HepG2 (cell line): ENCODE measurements around the gene TRAF4. TPM values are rescaled to one million over a fixed set of nuclear protein-coding genes. Genes with fewer than 3 reads are reported as not detected.

Experiments used
- AGO2 ChIP-seq: fragments of 200-400 bp; formaldehyde crosslinking; optimal IDR thresholded peaks from 2 replicates; pipeline ENCODE3; 2017; ENCODE audit warnings: mild to moderate bottlenecking, low read depth, low read length, moderate library complexity
- GLI4 ChIP-seq: sonication (generic); formaldehyde crosslinking; IDR thresholded peaks from 2 replicates; pipeline ENCODE4 v1.5.1; 2020; ENCODE audit warnings: missing genetic modification reagents, mild to moderate bottlenecking, moderate library complexity, borderline replicate concordance
- GZF1 ChIP-seq: sonication (generic); formaldehyde crosslinking; IDR thresholded peaks from 2 replicates; pipeline ENCODE4 v1.5.1; 2020; ENCODE audit warnings: mild to moderate bottlenecking, missing genetic modification reagents
- ISL2 ChIP-seq: sonication (generic); formaldehyde crosslinking; IDR thresholded peaks from 2 replicates; pipeline ENCODE4 v1.5.0; 2020; ENCODE audit warnings: missing genetic modification reagents
- JUND ChIP-seq: sonication (generic); formaldehyde crosslinking; IDR thresholded peaks from 2 replicates; pipeline ENCODE4 v1.8.0; 2022; ENCODE audit warnings: mild to moderate bottlenecking, missing genetic modification reagents
- KAT7 ChIP-seq: IDR thresholded peaks from 2 replicates; pipeline ENCODE4 v1.6.1; 2018; ENCODE audit warnings: borderline replicate concordance, missing compliant biosample characterization
- KDM5A ChIP-seq: fragments of 200-600 bp; sonication (generic); IDR thresholded peaks from 2 replicates; pipeline ENCODE4 v1.7.0; 2018; ENCODE audit warnings: antibody characterized with exemption, mild to moderate bottlenecking, low read length, borderline replicate concordance
- NCOA5 ChIP-seq: sonication (generic); formaldehyde crosslinking; IDR thresholded peaks from 2 replicates; pipeline ENCODE4 v1.4.0; 2020; ENCODE audit warnings: missing genetic modification reagents
- NFIC ChIP-seq: IDR thresholded peaks from 2 replicates; pipeline ENCODE4 v1.6.1; 2012; ENCODE audit warnings: mild to moderate bottlenecking, low read length, inconsistent platforms
- PRDM4 ChIP-seq: sonication (generic); formaldehyde crosslinking; IDR thresholded peaks from 2 replicates; pipeline ENCODE4 v1.9.0; 2021; ENCODE audit warnings: missing genetic modification reagents, borderline replicate concordance
- REPIN1 ChIP-seq: sonication (generic); formaldehyde crosslinking; IDR thresholded peaks from 2 replicates; pipeline ENCODE4 v1.8.0; 2022; ENCODE audit warnings: missing genetic modification reagents, low read depth, mild to moderate bottlenecking, borderline replicate concordance
- SNAI1 ChIP-seq: sonication (generic); formaldehyde crosslinking; IDR thresholded peaks from 2 replicates; pipeline ENCODE4 v1.5.0; 2020; ENCODE audit warnings: mild to moderate bottlenecking, missing genetic modification reagents, borderline replicate concordance
- THAP11 ChIP-seq: IDR thresholded peaks from 2 replicates; pipeline ENCODE4 v1.6.1; 2016; ENCODE audit warnings: missing biosample characterization, missing genetic modification reagents
- ZBTB20 ChIP-seq: sonication (generic); formaldehyde crosslinking; IDR thresholded peaks from 2 replicates; pipeline ENCODE4 v1.8.1; 2023; ENCODE audit warnings: missing genetic modification reagents, low read depth, mild to moderate bottlenecking, borderline replicate concordance
- ZFP91 ChIP-seq: sonication (generic); formaldehyde crosslinking; IDR thresholded peaks from 2 replicates; pipeline ENCODE4 v1.9.0; 2022; ENCODE audit warnings: missing genetic modification reagents, mild to moderate bottlenecking, borderline replicate concordance
- ZGPAT ChIP-seq: IDR thresholded peaks from 2 replicates; pipeline ENCODE4 v1.6.1; 2016; ENCODE audit warnings: mild to moderate bottlenecking
- ZMYM3 ChIP-seq: sonication (generic); formaldehyde crosslinking; IDR thresholded peaks from 2 replicates; pipeline ENCODE4 v1.5.1; 2020; ENCODE audit warnings: mild to moderate bottlenecking, missing genetic modification reagents
- ZNF251 ChIP-seq: sonication (generic); formaldehyde crosslinking; IDR thresholded peaks from 2 replicates; pipeline ENCODE4 v1.9.0; 2021; ENCODE audit warnings: mild to moderate bottlenecking, missing genetic modification reagents
- ZNF264 ChIP-seq: sonication (generic); formaldehyde crosslinking; IDR thresholded peaks from 2 replicates; pipeline ENCODE4 v1.4.0; 2020; ENCODE audit warnings: missing genetic modification reagents
- ZNF430 ChIP-seq: sonication (generic); formaldehyde crosslinking; IDR thresholded peaks from 2 replicates; pipeline ENCODE4 v1.9.0; 2021; ENCODE audit warnings: mild to moderate bottlenecking, missing genetic modification reagents
- ZNF563 ChIP-seq: sonication (generic); formaldehyde crosslinking; IDR thresholded peaks from 2 replicates; pipeline ENCODE4 v1.8.0; 2022; ENCODE audit warnings: mild to moderate bottlenecking, moderate library complexity, missing genetic modification reagents
- ZNF710 ChIP-seq: sonication (generic); formaldehyde crosslinking; IDR thresholded peaks from 2 replicates; pipeline ENCODE4 v1.5.0; 2020; ENCODE audit warnings: mild to moderate bottlenecking, missing genetic modification reagents, borderline replicate concordance
- ZNF713 ChIP-seq: sonication (generic); formaldehyde crosslinking; IDR thresholded peaks from 2 replicates; pipeline ENCODE4 v1.4.0; 2020; ENCODE audit warnings: mild to moderate bottlenecking, missing genetic modification reagents
- ZNF746 ChIP-seq: sonication (generic); formaldehyde crosslinking; IDR thresholded peaks from 2 replicates; pipeline ENCODE4 v1.8.0; 2022; ENCODE audit warnings: mild to moderate bottlenecking, missing genetic modification reagents
- ZZZ3 ChIP-seq: sonication (generic); formaldehyde crosslinking; IDR thresholded peaks from 2 replicates; pipeline ENCODE4 v1.4.0; 2020; ENCODE audit warnings: missing genetic modification reagents, mild to moderate bottlenecking, borderline replicate concordance
- polyA plus RNA-seq, 8 experiments: library from polyadenylated mRNA; depleted of rRNA in 3 of 8; stranded (reverse) in 7 of 8; unstranded in 1 of 8; fragments of >200 nt; fragmentation: Illumina TruSeq in 4 of 8; extraction: Trizol in 4 of 8; gene quantifications; 2 replicates each; pipeline versions ENCODE4 v1.2.1 to v1.2.3, GENCODE V29; 2011 to 2016; ENCODE audit warnings: low read depth in 4 of 8, missing spikeins in 1 of 8, mixed read lengths in 1 of 8; ENCODE audit not compliant: insufficient read depth in 1 of 8
- total RNA-seq, 5 experiments: library from RNA; depleted of rRNA; stranded (reverse); fragments of >200 nt; fragmentation: Illumina TruSeq; extraction: Trizol; gene quantifications; 2 replicates each; pipeline ENCODE4 v1.2.3, GENCODE V29; 2016; ENCODE audit warnings: low read depth in 1 of 5

The TRAF4 gene
- total and polyA plus RNA-seq, 2 of the 13 experiments (the other 11 are each of a cell fraction or from before 2014, with no cell fraction given) = 86.0 to 89.9 TPM

GRCh38 chr17:28788100-28788499 is 44.3 kb downstream of the TRAF4 start (continued):
- no peak for TF ChIP-seq ZNF746 (CRISPR knock-in tag)
- TF ChIP-seq ZNF710 (CRISPR knock-in tag) = no peak
- no peak for TF ChIP-seq AGO2
- TF ChIP-seq NCOA5 (CRISPR knock-in tag) = no peak
- TF ChIP-seq GLI4 (CRISPR knock-in tag) = no peak
- no peak for TF ChIP-seq ZNF430 (CRISPR knock-in tag)
- TF ChIP-seq KAT7 (CRISPR knock-in tag) = no peak
- TF ChIP-seq NFIC = no peak
- TF ChIP-seq PRDM4 (CRISPR knock-in tag) = no peak
- TF ChIP-seq ZNF264 = no peak
- TF ChIP-seq ZNF251 (CRISPR knock-in tag) = no peak
- peak; percentile 50; the same call in 1 of the 2 replicates for TF ChIP-seq ZGPAT (CRISPR knock-in tag)
- TF ChIP-seq ZZZ3 (CRISPR knock-in tag) = no peak
- no peak for TF ChIP-seq ZFP91
- TF ChIP-seq ZBTB20 (CRISPR knock-in tag) = no peak
- no peak for TF ChIP-seq ZNF713
- no peak for TF ChIP-seq ZMYM3 (CRISPR knock-in tag)
- no peak for TF ChIP-seq SNAI1 (CRISPR knock-in tag)
- no peak for TF ChIP-seq REPIN1 (CRISPR knock-in tag)
- peak; percentile 62 for TF ChIP-seq THAP11 (CRISPR knock-in tag)
- no peak for TF ChIP-seq JUND (CRISPR knock-in tag)
- no peak for TF ChIP-seq KDM5A
- TF ChIP-seq ISL2 (CRISPR knock-in tag) = peak; percentile 49; the same call in 1 of the 2 replicates
- no peak for TF ChIP-seq GZF1
- no peak for TF ChIP-seq ZNF563 (CRISPR knock-in tag)
